Stimulated activated CD8-positive, alpha-beta memory T cell treated with anti-CD3 and anti-CD28 coated beads, Interleukin-7, amount 100 ng/mL, for 4 hours (primary cell): ENCODE results near the gene VWA2.

Experiments used
- DNase-seq, 2 donors: peaks; one replicate each; pipeline ENCODE4 v3.0.0-alpha.2; 2020; ENCODE audit warnings: low read depth in 2 of 2

Gene VWA2

GRCh38 chr10:114239117-114239993 lies at the start of gene VWA2:
Gene VWA2 (plus strand): TSS chr10:114239254. CDS start chr10:114248714, 9,460 bp downstream.
- DNase-seq, result no peak

GRCh38 chr10:114189700-114190099 lies 49.4 kb upstream of the VWA2 start:
- DNase-seq, result no peak

- DNase-seq, result no peak
Measured at GRCh38 chr10:114195079-114195478, 44.0 kb upstream of the VWA2 start.

- no peak for DNase-seq
Measured at GRCh38 chr10:114199239-114199638, 39.8 kb upstream of the VWA2 start.

- no peak for DNase-seq
Measured at GRCh38 chr10:114202812-114203211, 36.2 kb upstream of the VWA2 start.

- no peak for DNase-seq
Measured at GRCh38 chr10:114206902-114207301, 32.2 kb upstream of the VWA2 start.

- no peak for DNase-seq
Measured at GRCh38 chr10:114207349-114207748, 31.7 kb upstream of the VWA2 start.

GRCh38 chr10:114208351-114208750 lies 30.7 kb upstream of the VWA2 start:
- no peak for DNase-seq

- DNase-seq, result no peak
Measured at GRCh38 chr10:114212153-114212552, 26.9 kb upstream of the VWA2 start.

GRCh38 chr10:114215033-114215432 lies 24.0 kb upstream of the VWA2 start:
- DNase-seq, result no peak

- DNase-seq, result no peak
Measured at GRCh38 chr10:114220281-114220680, 18.8 kb upstream of the VWA2 start.

- no peak for DNase-seq
Measured at GRCh38 chr10:114221235-114221634, 17.8 kb upstream of the VWA2 start.

GRCh38 chr10:114223066-114223465 lies 16.0 kb upstream of the VWA2 start:
- no peak for DNase-seq

- DNase-seq, result no peak
Measured at GRCh38 chr10:114228156-114228555, 10.9 kb upstream of the VWA2 start.

GRCh38 chr10:114232561-114233176 lies 6.4 kb upstream of the VWA2 start:
- no peak for DNase-seq

GRCh38 chr10:114233482-114233881 lies 5.6 kb upstream of the VWA2 start:
- DNase-seq, result no peak

GRCh38 chr10:114234132-114234531 lies 4.9 kb upstream of the VWA2 start:
- DNase-seq, result no peak

GRCh38 chr10:114239994-114240345 lies 916 bp downstream of the VWA2 start:
- DNase-seq, result no peak

- DNase-seq, result no peak
Measured at GRCh38 chr10:114242235-114242634, 3.2 kb downstream of the VWA2 start.

GRCh38 chr10:114243661-114244060 lies 4.6 kb downstream of the VWA2 start:
- no peak for DNase-seq

- no peak for DNase-seq
Measured at GRCh38 chr10:114244126-114244525, 5.1 kb downstream of the VWA2 start.

GRCh38 chr10:114245121-114245791 lies 6.2 kb downstream of the VWA2 start:
- no peak for DNase-seq
